Endodermal cell (in vitro differentiated cells): ENCODE data around the gene GALNT17. TPM values are rescaled to one million over a fixed set of nuclear protein-coding genes. Genes with fewer than 3 reads are reported as not detected.

Source experiments
- DNase-seq: peaks from one replicate; pipeline ENCODE4 v3.0.0-alpha.2; 2017
- H3K27ac ChIP-seq: 2 replicates; pipeline ENCODE4 v1.5.1; 2013; ENCODE audit warnings: mild to moderate bottlenecking, low read depth, low read length, moderate library complexity
- H3K27me3 ChIP-seq: 2 replicates; pipeline ENCODE4 v1.6.1; 2013; ENCODE audit warnings: mild to moderate bottlenecking, low read length, moderate library complexity; ENCODE audit not compliant: insufficient read depth, control insufficient read depth, poor library complexity, severe bottlenecking
- H3K36me3 ChIP-seq: 2 replicates; pipeline ENCODE4 v1.7.0; 2013; ENCODE audit warnings: mild to moderate bottlenecking, low read length, moderate library complexity; ENCODE audit not compliant: control insufficient read depth, insufficient read depth
- H3K4me1 ChIP-seq: one replicate; pipeline ENCODE4 v1.7.0; 2013; ENCODE audit warnings: low read length; ENCODE audit not compliant: control insufficient read depth, insufficient read depth
- H3K4me3 ChIP-seq: 2 replicates; pipeline ENCODE4 v1.5.1; 2013; ENCODE audit warnings: mild to moderate bottlenecking, low read length, moderate library complexity
- H3K9ac ChIP-seq: 2 replicates; pipeline ENCODE4 v1.6.1; 2013; ENCODE audit warnings: mild to moderate bottlenecking, low read length, moderate library complexity; ENCODE audit not compliant: poor library complexity, severe bottlenecking; ENCODE audit errors: extremely low read depth
- H3K9me3 ChIP-seq: 2 replicates; pipeline ENCODE4 v1.6.1; 2013; ENCODE audit warnings: mild to moderate bottlenecking, low read length, moderate library complexity; ENCODE audit not compliant: control insufficient read depth
- H3K27ac Mint-ChIP-seq: 2 replicates; pipeline ENCODE4 v1.8.0; 2020; ENCODE audit warnings: mixed read lengths
- H3K27me3 Mint-ChIP-seq: 2 replicates; pipeline ENCODE4 v1.8.0; 2021; ENCODE audit warnings: mild to moderate bottlenecking, mixed read lengths; ENCODE audit not compliant: insufficient read depth
- H3K36me3 Mint-ChIP-seq: 2 replicates; pipeline ENCODE4 v1.8.0; 2020; ENCODE audit warnings: low read depth, mixed read lengths
- H3K4me1 Mint-ChIP-seq: 2 replicates; pipeline ENCODE4 v1.8.0; 2020; ENCODE audit warnings: mixed read lengths
- H3K4me3 Mint-ChIP-seq: 2 replicates; pipeline ENCODE4 v1.8.0; 2020; ENCODE audit warnings: mild to moderate bottlenecking, moderate library complexity, mixed read lengths
- H3K9me3 Mint-ChIP-seq: 2 replicates; pipeline ENCODE4 v1.8.0; 2020; ENCODE audit warnings: mild to moderate bottlenecking, mixed read lengths
- CTCF ChIP-seq: fragments of 200-600 bp; sonication (generic); conservative IDR thresholded peaks from 2 replicates; pipeline ENCODE4 v1.5.0; 2021; ENCODE audit warnings: antibody characterized with exemption, mild to moderate bottlenecking
- WGBS, 2 experiments: methylation state at CpG; one replicate each; pipeline versions ENCODE4 v1.1.5 to v1.1.7; 2013; ENCODE audit warnings: missing lambda C conversion rate in 2 of 2, mixed read lengths in 1 of 2; ENCODE audit not compliant: insufficient coverage in 1 of 2, insufficient read length in 1 of 2; 5-methylcytosine and 5-hydroxymethylcytosine counted together
- total RNA-seq, 2 donors: library from RNA; stranded (reverse); fragmentation: NEBNext Ultra II Directional in 1 of 2; extraction: Animal tissue kit (Norgen Biotek cat#: 25700) in 1 of 2; gene quantifications; 2 replicates in 1 of 2; 3 replicates in 1 of 2; pipeline ENCODE4 v1.2.1, GENCODE V29; 2021

Gene GALNT17
- total RNA-seq, 2 donors from 2014 or later, result 60.4 to 61.3 TPM

GRCh38 chr7:71393661-71394060, 261.7 kb downstream of the GALNT17 start:
- Histone ChIP-seq H3K36me3 (peaks cover 72% of the 10 kb centered on the region), H3K9me3 (peaks cover 47% of the 10 kb centered on the region), H3K9ac (no peak overlapping the region), H3K27ac (no peak overlapping the region), H3K4me1 (peaks cover 5% of the 10 kb centered on the region), H3K27me3 (no peaks in the 10 kb centered on the region), H3K4me3 (no peak overlapping the region)
- peaks cover 67% of the 10 kb centered on the region for H3K36me3 Mint-ChIP-seq
- H3K27ac Mint-ChIP-seq, result no peak overlapping the region
- H3K4me3 Mint-ChIP-seq, result no peak overlapping the region
- no peaks in the 10 kb centered on the region for H3K27me3 Mint-ChIP-seq
- H3K9me3 Mint-ChIP-seq, result peaks cover 60% of the 10 kb centered on the region
- peaks cover 22% of the 10 kb centered on the region for H3K4me1 Mint-ChIP-seq
- TF ChIP-seq CTCF, result no peak
- peak; percentile 6 for DNase-seq
- WGBS, 2 experiments, result 94 to 100% methylated on average over 3 to 7 of the region's 7 CpGs

- H3K4me3 ChIP-seq, result peak overlapping the region; percentile 63
- WGBS, 2 experiments, result 10% methylated on average over 2 of the region's 2 CpGs; no CpG with 5 or more reads in 1 of the 2 experiments
- peaks cover 28% of the 10 kb centered on the region for H3K4me1 Mint-ChIP-seq
- H3K9me3 ChIP-seq, result peaks cover 64% of the 10 kb centered on the region
- peaks cover 55% of the 10 kb centered on the region for H3K9me3 Mint-ChIP-seq
- H3K36me3 ChIP-seq, result peaks cover 49% of the 10 kb centered on the region
- no peaks in the 10 kb centered on the region for H3K27me3 ChIP-seq
- peak; percentile 53 for DNase-seq
- no peak overlapping the region for H3K9ac ChIP-seq
- no peaks in the 10 kb centered on the region for H3K27me3 Mint-ChIP-seq
- H3K4me3 Mint-ChIP-seq, result no peak overlapping the region
- H3K27ac ChIP-seq, result no peak overlapping the region
- H3K36me3 Mint-ChIP-seq, result peaks cover 63% of the 10 kb centered on the region
- peaks cover 11% of the 10 kb centered on the region for H3K4me1 ChIP-seq
- no peak for TF ChIP-seq CTCF
- H3K27ac Mint-ChIP-seq, result peak overlapping the region; percentile 37
Measured at GRCh38 chr7:71402684-71403083, 270.7 kb downstream of the GALNT17 start.

GRCh38 chr7:71403202-71403946, 271.4 kb downstream of the GALNT17 start:
- WGBS, 2 experiments, result 89 to 92% methylated on average over 13 to 16 of the region's 16 CpGs
- no peaks in the 10 kb centered on the region for H3K27me3 ChIP-seq
- Mint-ChIP-seq H3K36me3 (peaks cover 63% of the 10 kb centered on the region), H3K9me3 (peaks cover 53% of the 10 kb centered on the region), H3K27me3 (no peaks in the 10 kb centered on the region), H3K4me3 (no peak overlapping the region), H3K4me1 (peaks cover 26% of the 10 kb centered on the region), H3K27ac (peak overlapping the region; percentile 37)
- no peak overlapping the region for H3K9ac ChIP-seq
- H3K27ac ChIP-seq, result no peak overlapping the region
- H3K4me1 ChIP-seq, result peaks cover 11% of the 10 kb centered on the region
- H3K36me3 ChIP-seq, result peaks cover 51% of the 10 kb centered on the region
- DNase-seq, result peak; percentile 17
- H3K4me3 ChIP-seq, result peak overlapping the region; percentile 63
- no peak for TF ChIP-seq CTCF
- H3K9me3 ChIP-seq, result peaks cover 64% of the 10 kb centered on the region
